ENCODE results near the gene MACROD1. TPM values are rescaled to one million over a fixed set of nuclear protein-coding genes. Genes with fewer than 3 reads are reported as not detected.

The MACROD1 gene
- total RNA-seq, 3 donors from 2014 or later (not counting 1 experiment from before 2014, with no cell fraction given) = 0.73 to 3.3 (median 1.8) TPM

GRCh38 chr11:64201543-64201942, 35.6 kb upstream of the MACROD1 start:
- H3K4me1 ChIP-seq (ENCODE audit: control insufficient read depth, insufficient read depth, low read length) = peaks cover 25% of the 10 kb centered on the region
- peaks cover 14% of the 10 kb centered on the region for H3K36me3 Mint-ChIP-seq
- H3K9me3 ChIP-seq (ENCODE audit: control insufficient read depth, insufficient read depth, low read length) = no peaks in the 10 kb centered on the region
- peak overlapping the region in 1 of 2 donors; percentile 48 for H3K27ac Mint-ChIP-seq
- H3K9me3 Mint-ChIP-seq = no peaks in the 10 kb centered on the region
- WGBS (ENCODE audit: insufficient coverage) = 89% methylated on average over 3 of the region's 3 CpGs
- TF ChIP-seq CTCF (IDR thresholded peaks at IDR 0.05) = no peak
- intact Hi-C loops (cut with micrococcal nuclease) = loop anchor here (5.0 kb wide), 1 partner anchor 451 kb away; no protein-coding TSS in a partner anchor
- no peak overlapping the region for H3K27ac ChIP-seq (ENCODE audit: low read length)
- ATAC-seq = no peak
- peaks cover 17 to 25% of the 10 kb centered on the region in 2 donors for H3K4me1 Mint-ChIP-seq
- no peaks in the 10 kb centered on the region for H3K27me3 ChIP-seq (ENCODE audit: control insufficient read depth, insufficient read depth, low read length)
- H3K4me3 Mint-ChIP-seq = no peak overlapping the region
- no peak overlapping the region for H3K4me3 ChIP-seq (ENCODE audit: low read length)
- H3K27me3 Mint-ChIP-seq (ENCODE audit: low read depth in 2 of 2) = no peaks in the 10 kb centered on the region
- DNase-seq = no peak
- H3K36me3 ChIP-seq (ENCODE audit: control insufficient read depth, insufficient read depth, low read length) = peaks cover 68% of the 10 kb centered on the region

GRCh38 chr11:64198511-64198910, 32.6 kb upstream of the MACROD1 start:
- H3K36me3 Mint-ChIP-seq = peaks cover 13% of the 10 kb centered on the region
- H3K27ac Mint-ChIP-seq = no peak overlapping the region
- no peak overlapping the region for H3K4me3 Mint-ChIP-seq
- no peaks in the 10 kb centered on the region for H3K27me3 Mint-ChIP-seq (ENCODE audit: low read depth in 2 of 2)
- ATAC-seq (no peak), DNase-seq (no peak)
- Histone ChIP-seq H3K4me3 (ENCODE audit: low read length) (no peak overlapping the region), H3K4me1 (ENCODE audit: control insufficient read depth, insufficient read depth, low read length) (no peaks in the 10 kb centered on the region), H3K27ac (ENCODE audit: low read length) (no peak overlapping the region), H3K27me3 (ENCODE audit: control insufficient read depth, insufficient read depth, low read length) (no peaks in the 10 kb centered on the region), H3K9me3 (ENCODE audit: control insufficient read depth, insufficient read depth, low read length) (no peaks in the 10 kb centered on the region), H3K36me3 (ENCODE audit: control insufficient read depth, insufficient read depth, low read length) (peaks cover 87% of the 10 kb centered on the region)
- no peaks in the 10 kb centered on the region for H3K9me3 Mint-ChIP-seq
- intact Hi-C loops (cut with micrococcal nuclease) = no loop called here
- H3K4me1 Mint-ChIP-seq = peaks cover 0 to 5% of the 10 kb centered on the region in 2 donors
- TF ChIP-seq CTCF (IDR thresholded peaks at IDR 0.05) = no peak
- WGBS (ENCODE audit: insufficient coverage) = 76% methylated on average over 2 of the region's 2 CpGs

GRCh38 chr11:64196626-64197025, 30.7 kb upstream of the MACROD1 start:
- Histone ChIP-seq H3K36me3 (ENCODE audit: control insufficient read depth, insufficient read depth, low read length) (peaks cover 76% of the 10 kb centered on the region), H3K4me3 (ENCODE audit: low read length) (no peak overlapping the region), H3K4me1 (ENCODE audit: control insufficient read depth, insufficient read depth, low read length) (no peaks in the 10 kb centered on the region), H3K27me3 (ENCODE audit: control insufficient read depth, insufficient read depth, low read length) (no peaks in the 10 kb centered on the region), H3K27ac (ENCODE audit: low read length) (no peak overlapping the region), H3K9me3 (ENCODE audit: control insufficient read depth, insufficient read depth, low read length) (no peaks in the 10 kb centered on the region)
- H3K4me1 Mint-ChIP-seq = peaks cover 0 to 3% of the 10 kb centered on the region in 2 donors
- WGBS (ENCODE audit: insufficient coverage) = 86% methylated on average over 9 of the region's 9 CpGs
- H3K9me3 Mint-ChIP-seq = no peaks in the 10 kb centered on the region
- ATAC-seq (no peak), DNase-seq (no peak)
- no peak overlapping the region for H3K27ac Mint-ChIP-seq
- no peaks in the 10 kb centered on the region for H3K27me3 Mint-ChIP-seq (ENCODE audit: low read depth in 2 of 2)
- H3K4me3 Mint-ChIP-seq = no peak overlapping the region
- intact Hi-C loops (cut with micrococcal nuclease) = no loop called here
- peaks cover 8% of the 10 kb centered on the region for H3K36me3 Mint-ChIP-seq
- TF ChIP-seq CTCF (IDR thresholded peaks at IDR 0.05) = no peak

- Histone ChIP-seq H3K4me1 (ENCODE audit: control insufficient read depth, insufficient read depth, low read length) (peaks cover 3% of the 10 kb centered on the region), H3K27me3 (ENCODE audit: control insufficient read depth, insufficient read depth, low read length) (no peaks in the 10 kb centered on the region), H3K4me3 (ENCODE audit: low read length) (no peak overlapping the region), H3K27ac (ENCODE audit: low read length) (no peak overlapping the region), H3K9me3 (ENCODE audit: control insufficient read depth, insufficient read depth, low read length) (no peaks in the 10 kb centered on the region), H3K36me3 (ENCODE audit: control insufficient read depth, insufficient read depth, low read length) (peaks cover 44% of the 10 kb centered on the region)
- WGBS (ENCODE audit: insufficient coverage) = 99% methylated on average over 5 of the region's 5 CpGs
- intact Hi-C loops (cut with micrococcal nuclease) = no loop called here
- H3K36me3 Mint-ChIP-seq = peaks cover 7% of the 10 kb centered on the region
- no peaks in the 10 kb centered on the region for H3K27me3 Mint-ChIP-seq (ENCODE audit: low read depth in 2 of 2)
- H3K4me3 Mint-ChIP-seq = no peak overlapping the region
- no peaks in the 10 kb centered on the region for H3K4me1 Mint-ChIP-seq
- no peak for DNase-seq
- no peak for TF ChIP-seq CTCF (IDR thresholded peaks at IDR 0.05)
- no peaks in the 10 kb centered on the region for H3K9me3 Mint-ChIP-seq
- H3K27ac Mint-ChIP-seq = no peak overlapping the region
- no peak for ATAC-seq
Measured at GRCh38 chr11:64192434-64192833, 26.5 kb upstream of the MACROD1 start.
